Measurements from ENCODE around the gene GPC1.

Gene GPC1

GRCh38 chr2:240458044-240458899, 22.8 kb downstream of the GPC1 start:
- no peak for DNase-seq

- DNase-seq = no peak
Measured at GRCh38 chr2:240458900-240459391, 23.5 kb downstream of the GPC1 start.

- DNase-seq = no peak
Measured at GRCh38 chr2:240459401-240460252, 24.2 kb downstream of the GPC1 start.

GRCh38 chr2:240460253-240460711, 24.8 kb downstream of the GPC1 start:
- DNase-seq = no peak

- DNase-seq = no peak
Measured at GRCh38 chr2:240460781-240461431, 25.4 kb downstream of the GPC1 start.

GRCh38 chr2:240461471-240462072, 26.1 kb downstream of the GPC1 start:
- DNase-seq = no peak

- DNase-seq = peak in 1 of 2 experiments; percentile 12
Measured at GRCh38 chr2:240462073-240462706, 26.7 kb downstream of the GPC1 start.

GRCh38 chr2:240462707-240463273, 27.3 kb downstream of the GPC1 start:
- no peak for DNase-seq

- peak; percentile 9 to 11 for DNase-seq
Measured at GRCh38 chr2:240463274-240463865, 27.9 kb downstream of the GPC1 start.

GRCh38 chr2:240463866-240464481, 28.5 kb downstream of the GPC1 start:
- DNase-seq = peak in 1 of 2 experiments; percentile 9

GRCh38 chr2:240464514-240465241, 29.2 kb downstream of the GPC1 start:
- DNase-seq = no peak

GRCh38 chr2:240465268-240465764, 29.9 kb downstream of the GPC1 start:
- no peak for DNase-seq

- no peak for DNase-seq
Measured at GRCh38 chr2:240465765-240466578, 30.5 kb downstream of the GPC1 start.

- DNase-seq = no peak
Measured at GRCh38 chr2:240466579-240467148, 31.2 kb downstream of the GPC1 start.

- DNase-seq = no peak
Measured at GRCh38 chr2:240467149-240467642, 31.7 kb downstream of the GPC1 start.

- peak in 1 of 2 experiments; percentile 13 for DNase-seq
Measured at GRCh38 chr2:240467659-240468302, 32.3 kb downstream of the GPC1 start.

- DNase-seq = no peak
Measured at GRCh38 chr2:240468303-240469238, 33.1 kb downstream of the GPC1 start.
